ENCODE results near the gene BCOR. TPM values are rescaled to one million over a fixed set of nuclear protein-coding genes. Genes with fewer than 3 reads are reported as not detected.

Gene BCOR
- 10 to 100 TPM; 46.4 to 47.0 TPM for total RNA-seq

- POLR2A ChIA-PET = interaction anchor here (0.6 to 3.6 kb wide), 9 partner anchors 9 to 1292 kb away, joined by 3 to 29 read pairs (median 5); no protein-coding TSS in a partner anchor
- CTCF ChIA-PET = interaction anchor here (0.6 to 1.0 kb wide), 3 partner anchors 18 to 84 kb away, joined by 3 to 4 read pairs (median 4); no protein-coding TSS in a partner anchor
Observed at GRCh38 chrX:40097504-40098263, at the start of gene BCOR. TSS of gene BCOR (minus strand) at chrX:40097958. CDS start at chrX:40077929, 20,029 bp downstream.

DNA sequence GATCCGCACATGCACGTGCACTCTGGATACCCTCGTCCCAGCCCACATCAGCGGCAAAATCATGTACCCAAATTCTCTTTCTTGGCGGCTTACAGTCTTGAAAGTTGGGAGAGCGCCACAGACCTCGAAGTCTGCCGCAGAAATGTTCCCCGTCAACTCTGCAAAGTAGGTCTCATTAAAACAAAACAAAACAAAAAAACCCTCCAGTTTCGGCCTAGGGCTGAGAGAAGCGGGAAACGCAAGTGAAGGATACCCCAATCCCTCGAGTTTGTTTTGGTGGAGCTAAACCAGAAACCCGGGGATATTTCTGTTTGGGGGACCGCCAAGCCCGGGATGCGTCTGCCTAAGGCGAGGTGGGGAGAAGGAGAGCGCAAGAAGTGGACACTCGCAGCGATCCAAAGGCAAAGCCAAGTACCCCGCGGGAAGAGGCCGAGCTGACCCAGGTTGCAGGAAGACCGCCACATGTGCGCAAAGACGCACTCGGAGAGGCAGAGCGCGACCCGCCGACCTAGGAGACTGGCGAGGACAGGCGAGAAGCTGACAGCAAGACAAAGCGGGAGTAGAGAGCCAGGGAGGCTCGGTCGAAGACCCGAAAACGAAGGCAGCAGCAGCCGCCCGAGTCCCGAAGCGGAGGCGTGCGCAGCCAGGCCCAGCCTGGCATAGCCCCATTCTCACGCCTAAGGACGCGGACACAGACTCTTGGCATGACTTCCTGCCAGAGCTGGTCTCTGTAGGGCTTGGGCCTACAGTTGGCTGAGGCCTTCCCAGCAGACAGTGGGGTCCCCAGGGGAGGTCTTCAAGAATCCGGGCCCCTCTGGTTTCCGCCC lies 49.6 kb upstream of the BCOR start:
- CTCF ChIA-PET = no interaction called here
- POLR2A ChIA-PET = no interaction called here

DNA sequence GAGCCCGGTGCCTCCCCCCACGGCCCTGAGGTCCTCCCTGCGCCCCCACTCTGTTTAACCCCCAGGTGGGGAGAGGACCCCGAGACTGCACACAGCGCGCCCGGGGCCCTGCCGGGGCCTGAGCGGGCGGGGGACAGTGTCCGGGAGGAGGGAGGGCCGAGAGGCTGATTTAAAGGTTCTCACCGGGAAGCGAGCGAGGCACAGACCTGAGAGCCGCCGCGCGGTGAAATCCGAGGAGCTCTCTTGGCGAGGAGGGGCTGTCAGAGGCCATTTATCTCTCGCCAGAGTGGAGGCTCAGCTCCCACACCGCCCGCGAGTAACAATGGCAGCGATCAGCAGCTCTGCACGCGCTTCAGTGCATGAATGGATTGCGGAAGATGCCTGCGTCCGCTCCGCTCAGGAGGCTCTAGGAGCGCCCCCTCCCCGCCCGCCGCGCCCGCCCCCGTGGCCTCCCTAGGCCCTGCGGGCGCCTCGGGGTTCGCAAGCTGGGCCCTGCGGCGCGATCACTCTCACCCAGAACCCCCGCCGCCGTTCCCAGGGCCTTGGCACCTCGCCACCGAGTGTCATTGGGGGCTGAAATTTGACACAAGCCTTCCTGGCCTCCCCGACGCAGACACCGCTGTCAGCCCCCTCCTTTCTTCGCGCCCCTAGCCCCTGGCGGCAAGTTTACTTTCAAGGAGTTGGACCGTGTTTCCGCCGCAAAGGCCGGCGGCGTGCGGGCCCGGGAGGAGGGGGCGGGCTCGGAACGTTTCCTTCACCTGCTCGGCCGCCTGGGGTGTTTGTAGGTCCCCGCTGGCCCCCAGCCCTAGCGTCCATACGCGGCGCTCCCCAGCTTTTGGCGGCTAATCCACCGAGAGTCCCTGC lies 48.7 kb upstream of the BCOR start:
- ChIA-PET CTCF (interaction anchor here (0.6 kb wide), 1 partner anchor 140 kb away, joined by 3 read pairs; no protein-coding TSS in a partner anchor), POLR2A (no interaction called here)

- ChIA-PET CTCF (no interaction called here), POLR2A (no interaction called here)
Observed at GRCh38 chrX:40145923-40146261, 48.1 kb upstream of the BCOR start.

- CTCF ChIA-PET = no interaction called here
- POLR2A ChIA-PET = no interaction called here
Observed at GRCh38 chrX:40145001-40145922, 47.5 kb upstream of the BCOR start.

- POLR2A ChIA-PET = no interaction called here
- CTCF ChIA-PET = no interaction called here
Observed at GRCh38 chrX:40144576-40144975, 46.8 kb upstream of the BCOR start.

- ChIA-PET CTCF (no interaction called here), POLR2A (interaction anchor here (0.8 kb wide), 1 partner anchor 74 kb away, joined by 3 read pairs; no protein-coding TSS in a partner anchor)
Observed at GRCh38 chrX:40143987-40144386, 46.2 kb upstream of the BCOR start.

DNA sequence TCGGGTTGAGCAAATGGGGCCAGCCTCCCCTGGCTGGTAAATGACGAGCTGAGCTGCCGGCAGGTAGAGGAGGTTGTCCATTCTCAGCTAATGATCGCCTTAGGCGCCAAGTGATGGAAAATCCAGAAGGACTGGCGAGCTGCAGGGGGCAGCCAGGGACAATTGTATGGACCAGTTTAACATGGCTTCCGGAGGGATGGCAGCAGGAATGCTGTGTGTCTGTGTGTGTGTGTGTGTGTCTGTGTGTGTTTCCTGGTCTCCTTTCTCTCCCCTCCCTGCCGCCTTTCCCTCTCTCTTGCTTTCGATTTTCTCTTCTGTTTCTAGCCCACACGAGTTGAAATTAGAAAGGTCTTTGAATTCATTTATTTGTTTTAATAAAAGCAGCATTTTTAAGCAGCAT lies 45.2 kb upstream of the BCOR start:
- ChIA-PET CTCF (no interaction called here), POLR2A (no interaction called here)

GRCh38 chrX:40142417-40142816 lies 44.7 kb upstream of the BCOR start:
- CTCF ChIA-PET = no interaction called here

DNA sequence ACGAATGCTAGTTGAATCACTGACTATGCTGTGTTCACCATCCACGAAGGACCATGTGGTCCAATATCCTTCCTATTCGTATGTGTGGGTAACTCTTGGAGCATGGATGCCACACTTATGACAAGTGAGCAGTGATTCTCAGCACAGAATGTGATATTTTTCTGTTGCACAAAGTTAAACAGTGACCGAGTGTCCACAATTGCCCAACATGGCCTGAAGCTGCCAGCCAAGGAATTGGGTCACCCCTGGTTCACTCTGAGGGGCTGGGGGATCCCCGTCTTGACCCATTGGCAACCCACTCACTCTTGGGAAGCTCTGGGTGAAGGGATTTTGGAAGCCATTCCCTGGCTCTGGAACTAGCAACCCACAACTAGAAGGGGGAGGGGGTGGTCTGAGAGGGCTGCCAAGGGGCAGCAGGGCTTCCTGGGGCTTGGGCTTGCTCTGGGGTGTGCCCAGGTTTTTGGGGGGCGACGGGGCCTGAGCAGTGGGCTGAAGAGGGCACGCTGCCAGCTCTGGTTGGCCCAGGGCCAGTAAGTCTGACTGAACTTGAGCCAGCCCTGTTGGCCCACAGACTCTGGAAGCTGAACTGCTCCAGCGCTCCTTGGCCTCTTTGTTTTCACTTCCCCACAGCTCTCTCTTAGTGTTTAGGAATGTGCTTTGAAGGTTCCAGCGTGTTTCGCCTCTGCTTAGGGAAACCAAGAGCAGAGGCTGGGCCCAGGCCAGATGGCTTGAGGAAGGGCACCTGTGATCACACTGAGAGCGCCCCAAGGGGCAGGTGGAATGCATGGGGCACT lies 43.1 kb upstream of the BCOR start:
- CTCF ChIA-PET = interaction anchor here (1.1 kb wide), 1 partner anchor 556 kb away, joined by 3 read pairs; no protein-coding TSS in a partner anchor
- POLR2A ChIA-PET = no interaction called here

More at GRCh38 chrX:40142417-40142816, 44.7 kb upstream of the BCOR start:
- POLR2A ChIA-PET = no interaction called here

DNA sequence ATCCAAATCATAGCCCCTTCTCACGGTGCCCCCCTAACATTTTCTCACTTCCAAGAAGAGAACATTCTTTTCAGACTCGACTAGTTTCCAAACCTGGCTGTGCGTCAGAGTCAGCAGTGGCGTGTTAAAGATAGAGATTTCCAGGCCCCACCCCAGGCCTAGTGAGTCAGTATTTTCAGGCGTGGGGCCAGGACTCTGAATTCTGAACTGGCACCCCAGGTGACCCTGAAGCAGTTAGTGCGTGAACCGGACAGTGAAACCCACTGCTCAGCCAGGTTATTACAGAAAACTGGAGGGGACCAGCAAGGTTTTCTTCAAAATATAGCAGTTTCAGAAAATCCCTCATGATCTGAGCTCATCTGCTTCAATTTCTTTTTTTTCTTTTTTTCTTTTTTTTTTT lies 35.0 kb upstream of the BCOR start:
- ChIA-PET POLR2A (no interaction called here), CTCF (no interaction called here)

GRCh38 chrX:40131654-40132337 lies 34.0 kb upstream of the BCOR start:
- ChIA-PET CTCF (no interaction called here), POLR2A (no interaction called here)

DNA sequence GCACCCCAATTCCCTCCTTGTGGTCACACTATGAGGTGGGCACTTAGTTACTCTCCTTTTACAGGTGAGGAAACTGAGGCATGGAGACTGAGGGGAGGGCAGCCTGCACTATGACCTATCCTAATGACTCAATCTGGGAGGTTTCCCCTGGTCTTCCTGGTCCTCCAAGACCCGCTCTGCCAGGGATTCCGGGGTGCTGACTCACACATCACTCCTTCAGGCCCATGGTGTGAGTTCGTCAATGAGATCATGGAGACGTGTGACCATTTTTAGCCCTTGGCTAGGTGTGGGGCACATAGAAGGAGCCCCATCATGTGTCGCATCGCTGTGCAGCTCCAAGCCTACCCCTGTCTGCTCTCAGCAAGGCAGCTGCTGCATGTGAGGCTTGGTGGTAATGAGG lies 32.4 kb upstream of the BCOR start:
- ChIA-PET CTCF (interaction anchor here (0.6 kb wide), 1 partner anchor 9 kb away, joined by 3 read pairs; no protein-coding TSS in a partner anchor), POLR2A (no interaction called here)

DNA sequence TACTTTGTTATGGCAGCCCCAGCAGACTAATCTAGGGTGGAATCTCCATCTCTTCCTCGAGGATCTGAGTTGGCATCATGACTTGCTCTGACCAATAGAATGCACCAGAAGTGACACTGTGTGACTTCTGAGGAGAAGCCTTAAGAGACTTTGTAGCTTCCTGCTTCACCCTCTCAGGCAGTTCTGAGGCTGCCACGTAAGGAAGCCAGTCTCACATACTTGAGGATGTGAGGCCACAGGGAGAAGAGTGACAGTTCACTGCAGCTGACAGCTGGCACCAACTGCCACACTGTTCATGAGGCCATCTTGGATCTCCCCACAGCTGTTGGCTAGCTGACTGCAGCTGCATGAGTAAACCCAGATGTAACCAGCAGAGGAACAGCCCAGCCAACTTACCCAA lies 29.3 kb upstream of the BCOR start:
- ChIA-PET POLR2A (interaction anchor here (0.6 kb wide), 1 partner anchor 49 kb away, joined by 3 read pairs; no protein-coding TSS in a partner anchor), CTCF (interaction anchor here (0.6 kb wide), 2 partner anchors 218 to 259 kb away, joined by 3 to 5 read pairs; no protein-coding TSS in a partner anchor)

DNA sequence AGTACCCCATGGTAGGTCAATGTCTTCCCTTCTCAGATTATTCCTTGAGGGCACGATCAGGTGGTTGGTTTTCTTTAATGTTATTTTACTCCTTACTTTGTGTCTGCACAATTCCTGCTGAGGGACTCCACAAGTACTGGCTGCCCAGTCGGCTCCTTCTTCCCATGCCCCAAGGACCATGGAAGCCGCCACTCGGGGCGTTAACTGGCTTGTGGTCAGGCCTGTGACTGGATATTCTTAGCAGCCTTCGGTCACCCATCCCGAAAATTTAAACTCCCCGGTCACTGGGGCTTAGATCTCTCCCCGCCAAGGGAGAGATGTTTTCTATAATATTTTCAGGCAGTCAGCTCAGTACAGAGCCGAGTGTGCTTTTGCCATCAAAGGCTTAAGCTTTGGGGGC lies 24.7 kb upstream of the BCOR start:
- ChIA-PET POLR2A (no interaction called here), CTCF (no interaction called here)

GRCh38 chrX:40121618-40122017 lies 23.9 kb upstream of the BCOR start:
- POLR2A ChIA-PET = no interaction called here
- CTCF ChIA-PET = no interaction called here

GRCh38 chrX:40120838-40121580 lies 23.3 kb upstream of the BCOR start:
- POLR2A ChIA-PET = no interaction called here
- CTCF ChIA-PET = no interaction called here

All from activated CD8-positive, alpha-beta memory T cell treated with anti-CD3 and anti-CD28 coated beads for 36 hours (primary cell).